ENCODE data around the gene C19orf18. TPM values are rescaled to one million over a fixed set of nuclear protein-coding genes. Genes with fewer than 3 reads are reported as not detected.

C19orf18 gene
- total RNA-seq, 1 donor from 2014 or later = 1.2 TPM

DNA sequence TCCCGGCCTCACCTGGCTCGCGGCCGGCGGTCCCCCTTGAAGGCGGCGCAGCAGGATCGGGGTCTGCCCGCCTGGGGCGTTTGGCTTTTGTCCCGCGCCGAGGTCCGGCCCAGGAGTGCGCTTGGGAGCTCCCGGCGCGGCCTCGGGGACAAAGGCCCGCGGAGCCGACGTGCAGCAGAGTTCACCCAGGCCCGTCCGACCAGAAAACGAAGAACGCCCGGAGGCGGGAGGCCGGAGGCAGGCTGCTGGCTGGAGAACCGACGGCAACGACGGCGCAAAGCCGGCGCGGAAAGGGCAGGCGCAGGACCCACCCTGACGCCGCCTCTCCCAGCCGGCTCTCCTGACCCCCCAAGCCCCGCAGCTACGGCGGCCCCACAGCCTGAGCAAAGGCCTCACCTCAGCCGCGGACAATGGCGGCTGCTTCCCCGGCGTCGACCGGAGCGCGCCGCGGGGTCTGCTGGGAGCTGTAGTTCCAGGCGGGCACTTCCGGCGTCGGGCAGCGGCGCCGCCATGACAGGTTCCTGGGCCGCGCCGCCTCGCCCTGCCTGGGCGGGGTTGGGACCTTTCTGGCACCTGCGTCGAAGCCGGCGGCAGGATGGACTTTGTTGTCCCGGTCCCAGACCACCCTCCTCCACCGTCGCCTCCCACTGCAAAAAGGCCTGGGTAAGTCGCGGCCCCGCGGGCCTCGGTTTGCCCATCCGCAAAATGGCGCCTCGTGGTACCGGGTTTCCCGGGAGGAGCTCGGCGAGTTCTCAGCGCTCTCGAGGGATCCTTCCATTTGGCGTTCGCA lies 28.2 kb upstream of the C19orf18 start, which contains the start of gene ZNF606:
TSS of gene ZNF606 (minus strand) at position 437 of the 790 bp plus-strand sequence. CDS start 1,501 bp downstream, outside the sequence.
- Mint-ChIP-seq H3K36me3 (ENCODE audit: low read depth) (peaks cover 90% of the 10 kb centered on the region), H3K27ac (ENCODE audit: unreplicated experiment) (peak within 1 kb of the TSS; percentile 93), H3K9me3 (peaks cover 28% of the 10 kb centered on the region), H3K27me3 (ENCODE audit: low read depth) (peaks cover 4% of the 10 kb centered on the region), H3K4me1 (peaks cover 19% of the 10 kb centered on the region), H3K4me3 (peak within 1 kb of the TSS; percentile 91)
- TF ChIP-seq CTCF (conservative IDR thresholded peaks at IDR 0.05) = no peak
- DNase-seq (ENCODE audit: low read depth, low spot score) = peak; percentile 75

- no peak for TF ChIP-seq CTCF (conservative IDR thresholded peaks at IDR 0.05)
- H3K9me3 Mint-ChIP-seq = peaks cover 27% of the 10 kb centered on the region
Measured at GRCh38 chr19:58001895-58002369, 27.6 kb upstream of the C19orf18 start.

DNA sequence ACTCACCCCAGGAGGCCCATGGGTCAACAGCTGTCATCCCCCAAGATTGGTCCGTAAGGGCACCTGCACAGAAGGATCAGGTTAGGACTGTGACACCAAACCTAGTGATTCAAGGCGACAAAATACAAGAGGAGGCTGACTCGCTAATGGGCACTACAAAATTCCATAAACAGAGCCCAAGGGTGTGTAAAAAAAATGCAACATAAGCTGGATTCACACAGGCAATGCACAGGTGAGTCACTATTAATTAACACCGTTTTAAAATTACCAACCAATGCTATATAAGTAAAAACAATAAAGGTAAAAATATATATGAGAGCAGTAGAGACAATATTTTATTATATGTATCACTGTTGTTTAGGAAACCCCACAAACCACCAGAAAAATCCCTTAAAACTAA lies 26.3 kb upstream of the C19orf18 start:
- DNase-seq (ENCODE audit: low read depth, low spot score) = no peak
- Mint-ChIP-seq H3K9me3 (peaks cover 22% of the 10 kb centered on the region), H3K4me3 (peak overlapping the region; percentile 91), H3K36me3 (ENCODE audit: low read depth) (peaks cover 92% of the 10 kb centered on the region), H3K27ac (ENCODE audit: unreplicated experiment) (no peak overlapping the region), H3K4me1 (peaks cover 19% of the 10 kb centered on the region), H3K27me3 (ENCODE audit: low read depth) (peaks cover 4% of the 10 kb centered on the region)
- no peak for TF ChIP-seq CTCF (conservative IDR thresholded peaks at IDR 0.05)

More at GRCh38 chr19:58001895-58002369, 27.6 kb upstream of the C19orf18 start:
- H3K27me3 Mint-ChIP-seq (ENCODE audit: low read depth) = peaks cover 4% of the 10 kb centered on the region
- peak overlapping the region; percentile 91 for H3K4me3 Mint-ChIP-seq
- H3K36me3 Mint-ChIP-seq (ENCODE audit: low read depth) = peaks cover 90% of the 10 kb centered on the region
- no peak for DNase-seq (ENCODE audit: low read depth, low spot score)
- peak overlapping the region; percentile 93 for H3K27ac Mint-ChIP-seq (ENCODE audit: unreplicated experiment)
- H3K4me1 Mint-ChIP-seq = peaks cover 19% of the 10 kb centered on the region

- H3K4me1 Mint-ChIP-seq = no peaks in the 10 kb centered on the region
- no peak overlapping the region for H3K27ac Mint-ChIP-seq (ENCODE audit: unreplicated experiment)
- peaks cover 87% of the 10 kb centered on the region for H3K36me3 Mint-ChIP-seq (ENCODE audit: low read depth)
- H3K4me3 Mint-ChIP-seq = peak overlapping the region; percentile 27
- peaks cover 29% of the 10 kb centered on the region for H3K9me3 Mint-ChIP-seq
- TF ChIP-seq CTCF (conservative IDR thresholded peaks at IDR 0.05) = no peak
- no peak for DNase-seq (ENCODE audit: low read depth, low spot score)
- H3K27me3 Mint-ChIP-seq (ENCODE audit: low read depth) = peaks cover 4% of the 10 kb centered on the region
Measured at GRCh38 chr19:57992841-57993240, 18.5 kb upstream of the C19orf18 start.

- TF ChIP-seq CTCF (conservative IDR thresholded peaks at IDR 0.05) = no peak
- Mint-ChIP-seq H3K36me3 (ENCODE audit: low read depth) (peaks cover 97% of the 10 kb centered on the region), H3K27ac (ENCODE audit: unreplicated experiment) (no peak overlapping the region), H3K27me3 (ENCODE audit: low read depth) (peaks cover 5% of the 10 kb centered on the region), H3K9me3 (peaks cover 54% of the 10 kb centered on the region), H3K4me1 (no peaks in the 10 kb centered on the region), H3K4me3 (peak overlapping the region; percentile 8)
- DNase-seq (ENCODE audit: low read depth, low spot score) = no peak
Measured at GRCh38 chr19:57978586-57979289, 4.4 kb upstream of the C19orf18 start.

All from neural crest cell (in vitro differentiated cells).